K562 (cell line): Measurements from ENCODE around the gene UAP1. TPM values are rescaled to one million over a fixed set of nuclear protein-coding genes. Genes with fewer than 3 reads are reported as not detected.
A peak's percentile ranks its signal among the peaks of the same experiment; 100 is the strongest.

Experiments
- ATF1 ChIP-seq, 2 experiments: fragments of 450-650 bp in 1 of 2; IDR thresholded peaks; 2 replicates each; pipeline ENCODE4 v1.6.1; 2016; ENCODE audit warnings: missing compliant biosample characterization in 1 of 2, missing genetic modification characterization in 1 of 2
- CHD7 ChIP-seq: fragments of 200-600 bp; sonication (generic); IDR thresholded peaks from one replicate; pipeline ENCODE4 v1.6.1; 2012; ENCODE audit warnings: mild to moderate bottlenecking, low read depth, low read length, inconsistent platforms
- CREM ChIP-seq: IDR thresholded peaks from 2 replicates; pipeline ENCODE4 v1.6.1; 2014; ENCODE audit warnings: antibody characterized with exemption, low read depth
- DPF2 ChIP-seq: fragments of 450-650 bp; IDR thresholded peaks from 2 replicates; pipeline ENCODE4 v1.6.1; 2016
- ESRRA ChIP-seq: fragments of 450-650 bp; IDR thresholded peaks from 2 replicates; pipeline ENCODE4 v1.6.1; 2014; ENCODE audit warnings: low read depth, mild to moderate bottlenecking, moderate library complexity, borderline replicate concordance
- HMGN3 ChIP-seq: IDR thresholded peaks from 2 replicates; pipeline ENCODE4 v1.6.1; 2011; ENCODE audit warnings: borderline replicate concordance, low read depth, mild to moderate bottlenecking, mixed read lengths, low read length; ENCODE audit not compliant: insufficient read length; ENCODE audit errors: extremely low read depth
- JUND ChIP-seq, 2 experiments: IDR thresholded peaks; 2 replicates in 1 of 2; 3 replicates in 1 of 2; pipeline ENCODE4 v1.6.1; 2011; ENCODE audit warnings: borderline replicate concordance in 2 of 2, low read depth in 2 of 2, low read length in 2 of 2, improper control_type of control experiment in 1 of 2, missing biosample characterization in 1 of 2, missing genetic modification characterization in 1 of 2, missing genetic modification reagents in 1 of 2
- NFYB ChIP-seq: IDR thresholded peaks from 2 replicates; pipeline ENCODE4 v1.6.1; 2011; ENCODE audit warnings: mild to moderate bottlenecking, moderate library complexity; ENCODE audit not compliant: insufficient read length; ENCODE audit errors: extremely low read depth
- PRDM10 ChIP-seq: fragments of 450-650 bp; IDR thresholded peaks from 2 replicates; pipeline ENCODE4 v1.6.1; 2018; ENCODE audit not compliant: partially characterized antibody
- RHOXF2B ChIP-seq: fragments of 250-450 bp; sonication (Bioruptor Pico); conservative IDR thresholded peaks from 2 replicates; pipeline ENCODE4 v1.5.1; 2021
- ZFP36 ChIP-seq: fragments of 150-350 bp; IDR thresholded peaks from 2 replicates; pipeline ENCODE4 v1.6.1; 2018; ENCODE audit warnings: low read length, low read depth; ENCODE audit not compliant: partially characterized antibody
- ZNF311 ChIP-seq: fragments of 250-450 bp; sonication (Bioruptor Pico); IDR thresholded peaks from 2 replicates; pipeline ENCODE4 v1.4.0; 2020; ENCODE audit warnings: mild to moderate bottlenecking, moderate library complexity
- ZSCAN29 ChIP-seq: fragments of 450-650 bp; IDR thresholded peaks from 2 replicates; pipeline ENCODE4 v1.6.1; 2017
- polyA plus RNA-seq, 8 experiments: library from polyadenylated mRNA; depleted of rRNA in 4 of 8; stranded (reverse) in 5 of 8; unstranded in 3 of 8; fragments of >200 nt; fragmentation: Nextera tagmentation in 2 of 8; fragmentation: Illumina TruSeq in 1 of 8; extraction: Ambion mirVana in 2 of 8; extraction: Trizol in 1 of 8; gene quantifications; 2 replicates each; pipeline versions ENCODE4 v1.2.1 to v1.2.3, GENCODE V29; 2011 to 2014; ENCODE audit warnings: inconsistent platforms in 1 of 8, missing spikeins in 1 of 8
- total RNA-seq, 7 experiments: library from RNA; depleted of rRNA in 6 of 7; stranded (reverse); fragments of >200 nt in 6 of 7; fragmentation: Illumina TruSeq in 2 of 7; extraction: Trizol in 2 of 7; gene quantifications; 2 replicates each; pipeline versions ENCODE4 v1.2.1 to v1.2.3, GENCODE V29; 2011 to 2021; ENCODE audit warnings: low replicate concordance in 1 of 7

Gene UAP1
- total and polyA plus RNA-seq, 9 of the 15 experiments (the other 6 are each of a cell fraction or from before 2014, with no cell fraction given): 182 to 317 (median 213) TPM

GRCh38 chr1:162561037-162561615 lies 396 bp upstream of the UAP1 start (continued):
- TF ChIP-seq ZNF311 (no peak), CREM (peak; percentile 93), DPF2 (no peak), ZFP36 (no peak), CHD7 (no peak), ZSCAN29 (no peak), HMGN3 (peak; percentile 97), NFYB (peak; percentile 19), ATF1 (CRISPR knock-in tag; IDR thresholded peaks at IDR 0.05) (no peak), ATF1 (tag; IDR thresholded peaks at IDR 0.05) (peak; percentile 92), ESRRA (0 out of 2 replicates have a peak, but pooled peaks have one; percentile 78), RHOXF2B (CRISPR knock-in tag) (0 out of 2 replicates have a peak, but pooled peaks have one; percentile 28), PRDM10 (peak; percentile 85), JUND (IDR thresholded peaks at IDR 0.05; ENCODE audit: borderline replicate concordance, low read depth, low read length) (peak; percentile 42; the same call in 1 of the 2 replicates), JUND (tag; IDR thresholded peaks at IDR 0.05; ENCODE audit: borderline replicate concordance, low read depth, low read length) (no peak; the same call in 2 of the 3 replicates)
